BE2C (cell line): Measurements from ENCODE around the gene ARL8A.
"Not testable (repeated sequence)": the region's sequence is repeated elsewhere in the genome, so short reads cannot be mapped to it uniquely, and the experiment has no call there.

Source experiments
- DNase-seq: peaks from one replicate; pipeline ENCODE4 v3.0.0-alpha.2; 2020
- H3K27me3 ChIP-seq: fragments of 250-450 bp; sonication (Bioruptor Pico); 2 replicates; pipeline ENCODE4 v1.5.1; 2020; ENCODE audit warnings: mild to moderate bottlenecking
- H3K36me3 ChIP-seq: fragments of 250-450 bp; sonication (Bioruptor Pico); 2 replicates; pipeline ENCODE4 v1.5.1; 2020; ENCODE audit warnings: mild to moderate bottlenecking
- H3K4me1 ChIP-seq: fragments of 250-450 bp; sonication (Bioruptor Pico); 2 replicates; pipeline ENCODE4 v1.5.1; 2020
- H3K4me3 ChIP-seq: 2 replicates; pipeline ENCODE4 v1.5.1; 2011; ENCODE audit warnings: low read depth, low read length
- H3K9me3 ChIP-seq: fragments of 250-450 bp; sonication (Bioruptor Pico); 2 replicates; pipeline ENCODE4 v1.5.1; 2020
- TF ChIP-seq, protein P1 (sequence below): IDR thresholded peaks from 2 replicates; pipeline ENCODE4 v1.5.1; 2012; ENCODE audit warnings: mild to moderate bottlenecking, low read depth, low read length

The ARL8A gene

GRCh38 chr1:202184750-202185460 lies 40.4 kb upstream of the ARL8A start:
- no peaks in the 10 kb centered on the region for H3K9me3 ChIP-seq
- no peaks in the 10 kb centered on the region for H3K27me3 ChIP-seq
- DNase-seq = peak; percentile 98
- H3K4me3 ChIP-seq = peak overlapping the region; percentile 48
- H3K4me1 ChIP-seq = no peaks in the 10 kb centered on the region
- no peaks in the 10 kb centered on the region for H3K36me3 ChIP-seq
- TF ChIP-seq, protein P1, sequence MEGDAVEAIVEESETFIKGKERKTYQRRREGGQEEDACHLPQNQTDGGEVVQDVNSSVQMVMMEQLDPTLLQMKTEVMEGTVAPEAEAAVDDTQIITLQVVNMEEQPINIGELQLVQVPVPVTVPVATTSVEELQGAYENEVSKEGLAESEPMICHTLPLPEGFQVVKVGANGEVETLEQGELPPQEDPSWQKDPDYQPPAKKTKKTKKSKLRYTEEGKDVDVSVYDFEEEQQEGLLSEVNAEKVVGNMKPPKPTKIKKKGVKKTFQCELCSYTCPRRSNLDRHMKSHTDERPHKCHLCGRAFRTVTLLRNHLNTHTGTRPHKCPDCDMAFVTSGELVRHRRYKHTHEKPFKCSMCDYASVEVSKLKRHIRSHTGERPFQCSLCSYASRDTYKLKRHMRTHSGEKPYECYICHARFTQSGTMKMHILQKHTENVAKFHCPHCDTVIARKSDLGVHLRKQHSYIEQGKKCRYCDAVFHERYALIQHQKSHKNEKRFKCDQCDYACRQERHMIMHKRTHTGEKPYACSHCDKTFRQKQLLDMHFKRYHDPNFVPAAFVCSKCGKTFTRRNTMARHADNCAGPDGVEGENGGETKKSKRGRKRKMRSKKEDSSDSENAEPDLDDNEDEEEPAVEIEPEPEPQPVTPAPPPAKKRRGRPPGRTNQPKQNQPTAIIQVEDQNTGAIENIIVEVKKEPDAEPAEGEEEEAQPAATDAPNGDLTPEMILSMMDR = peak; percentile 96

DNA sequence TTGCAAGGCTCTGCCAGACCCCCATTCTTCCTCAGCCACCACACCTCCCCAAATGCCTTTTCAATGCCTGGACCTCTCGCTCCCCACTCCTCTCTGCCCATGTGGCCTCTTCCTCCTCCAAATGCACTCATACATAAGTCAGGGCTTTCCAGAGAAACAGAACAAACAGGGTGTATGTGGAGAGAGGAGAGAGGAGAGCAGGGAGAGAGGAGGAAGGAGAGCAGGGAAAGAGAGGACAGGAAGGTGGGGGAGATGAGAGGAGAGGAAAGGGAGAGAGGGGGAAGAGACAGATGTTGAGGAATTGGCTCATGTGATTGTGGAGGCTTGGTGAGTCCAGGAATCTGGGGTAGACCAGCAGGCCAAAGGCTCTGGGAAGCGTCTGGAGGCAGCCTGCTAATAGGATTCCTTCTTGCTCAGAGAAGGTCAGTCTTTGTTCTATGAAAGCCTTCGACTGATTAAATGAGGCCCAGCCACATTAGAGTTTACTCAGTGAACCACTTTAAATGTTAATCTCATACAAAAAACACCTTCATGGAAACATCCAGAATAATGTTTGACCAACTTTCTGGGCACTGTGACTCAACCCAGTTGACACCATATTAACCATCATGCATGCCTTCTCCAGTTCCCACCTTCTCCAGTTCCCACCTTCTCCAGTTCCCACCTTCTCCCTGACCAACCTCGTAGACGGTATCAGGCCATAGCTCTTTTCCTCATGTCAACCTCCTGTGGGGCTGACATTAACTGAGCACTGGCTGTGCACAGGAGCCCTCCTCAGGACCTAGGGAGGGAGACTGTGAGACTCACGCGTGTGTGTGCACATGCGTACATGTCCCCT lies 37.7 kb upstream of the ARL8A start:
- TF ChIP-seq, protein P1 = no peak
- H3K27me3 ChIP-seq = no peaks in the 10 kb centered on the region
- H3K36me3 ChIP-seq = no peaks in the 10 kb centered on the region
- H3K4me3 ChIP-seq = no peak overlapping the region
- H3K9me3 ChIP-seq = no peaks in the 10 kb centered on the region
- no peak for DNase-seq
- H3K4me1 ChIP-seq = no peaks in the 10 kb centered on the region

DNA sequence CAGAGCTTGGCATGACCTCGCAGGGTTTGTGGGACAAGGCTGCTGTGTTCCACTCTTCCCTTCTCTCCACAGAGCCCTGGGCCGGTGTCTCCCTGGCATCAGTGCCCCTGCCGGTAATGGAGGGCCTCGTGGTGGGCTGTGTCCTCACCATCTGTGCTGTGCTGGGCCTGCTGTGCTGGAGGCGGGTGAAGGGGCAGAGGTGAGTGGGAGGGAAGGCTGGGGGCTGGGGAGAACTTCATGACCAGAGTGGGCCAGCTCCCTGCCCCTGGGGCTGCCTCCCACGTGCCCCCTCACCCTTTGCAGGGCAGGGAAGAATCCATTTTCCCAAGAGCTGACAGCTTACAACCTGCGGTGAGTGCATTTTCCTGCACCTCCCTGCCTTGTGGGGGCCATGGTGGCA lies 37.0 kb upstream of the ARL8A start:
- TF ChIP-seq, protein P1 = no peak
- Histone ChIP-seq H3K36me3 (no peaks in the 10 kb centered on the region), H3K4me3 (no peak overlapping the region)

DNA sequence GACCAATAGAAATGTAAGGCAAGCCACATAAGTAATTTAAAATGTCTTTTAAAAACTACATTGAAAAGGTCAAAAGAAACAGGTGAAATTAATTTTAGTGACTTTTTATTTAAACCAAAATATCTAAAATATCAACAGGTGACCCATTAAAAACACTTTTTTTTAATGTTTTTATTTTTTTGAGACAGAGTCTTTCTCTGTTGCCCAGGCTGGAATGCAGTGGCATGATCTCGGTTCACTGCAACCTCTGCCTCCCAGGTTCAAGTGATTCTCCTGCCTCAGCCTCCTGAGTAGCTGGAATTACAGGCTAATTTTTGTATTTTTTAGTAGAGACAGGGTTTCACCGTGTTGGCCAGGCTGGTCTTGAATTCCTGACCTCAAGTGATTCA lies 36.2 kb upstream of the ARL8A start:
- not testable (repeated sequence) for H3K9me3 ChIP-seq, H3K36me3 ChIP-seq, H3K27me3 ChIP-seq, DNase-seq, H3K4me1 ChIP-seq, H3K4me3 ChIP-seq

More for the DNA sequence above, 37.0 kb upstream of the ARL8A start:
- Histone ChIP-seq H3K9me3 (no peaks in the 10 kb centered on the region), H3K27me3 (no peaks in the 10 kb centered on the region), H3K4me1 (no peaks in the 10 kb centered on the region)
- no peak for DNase-seq

- Histone ChIP-seq H3K36me3 (no peaks in the 10 kb centered on the region), H3K4me3 (no peak overlapping the region), H3K27me3 (no peaks in the 10 kb centered on the region), H3K4me1 (no peaks in the 10 kb centered on the region), H3K9me3 (no peaks in the 10 kb centered on the region)
- no peak for DNase-seq
- TF ChIP-seq, protein P1 = no peak
Observed at GRCh38 chr1:202179828-202180750, 35.6 kb upstream of the ARL8A start.
